BLaER1 (cell line): ENCODE data around the gene TRIM46.

Experiments used
- H3K27ac ChIP-seq: shearing (Covaris generic); formaldehyde crosslinking; 2 replicates; pipeline ENCODE4 v1.8.1; 2022
- H3K27me3 ChIP-seq: shearing (Covaris generic); formaldehyde crosslinking; 2 replicates; pipeline ENCODE4 v1.8.1; 2022
- H3K36me3 ChIP-seq: shearing (Covaris generic); formaldehyde crosslinking; 2 replicates; pipeline ENCODE4 v1.8.1; 2022
- H3K4me1 ChIP-seq: shearing (Covaris generic); formaldehyde crosslinking; 2 replicates; pipeline ENCODE4 v1.8.1; 2022
- H3K4me2 ChIP-seq: shearing (Covaris generic); formaldehyde crosslinking; 2 replicates; pipeline ENCODE4 v1.8.1; 2022
- H3K4me3 ChIP-seq: shearing (Covaris generic); formaldehyde crosslinking; 2 replicates; pipeline ENCODE4 v1.8.1; 2022
- H3K9ac ChIP-seq: shearing (Covaris generic); formaldehyde crosslinking; 2 replicates; pipeline ENCODE4 v1.8.1; 2022
- H3K9me3 ChIP-seq: shearing (Covaris generic); formaldehyde crosslinking; 2 replicates; pipeline ENCODE4 v1.8.1; 2022
- H4K20me1 ChIP-seq: shearing (Covaris generic); formaldehyde crosslinking; 2 replicates; pipeline ENCODE4 v1.8.1; 2022
- Cebpa-rat ChIP-seq: shearing (Covaris generic); IDR thresholded peaks from 2 replicates; pipeline ENCODE4 v1.8.1; 2022

Gene TRIM46

DNA sequence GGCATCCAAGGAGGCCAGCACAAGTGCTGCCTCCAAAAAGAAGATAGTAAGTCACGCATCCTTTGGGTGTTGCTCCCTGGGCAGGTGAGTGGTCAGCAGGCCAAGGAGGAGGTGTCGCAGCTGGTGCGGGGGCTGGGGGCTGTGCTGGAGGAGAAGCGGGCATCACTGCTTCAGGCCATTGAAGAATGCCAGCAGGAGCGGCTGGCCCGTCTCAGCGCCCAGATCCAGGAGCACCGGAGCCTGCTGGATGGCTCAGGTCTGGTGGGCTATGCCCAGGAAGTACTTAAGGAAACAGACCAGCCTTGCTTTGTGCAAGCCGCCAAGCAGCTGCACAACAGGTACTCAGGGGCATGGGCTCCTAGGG lies 4.3 kb downstream of the TRIM46 start:
- Histone ChIP-seq H3K9me3 (no peaks in the 10 kb centered on the region), H3K27ac (no peak overlapping the region), H3K4me2 (no peak overlapping the region), H3K36me3 (peaks cover 58% of the 10 kb centered on the region), H4K20me1 (peaks cover 7% of the 10 kb centered on the region; the same call in 1 of the 2 replicates), H3K9ac (no peak overlapping the region), H3K4me3 (no peak overlapping the region), H3K27me3 (no peaks in the 10 kb centered on the region), H3K4me1 (peaks cover 51% of the 10 kb centered on the region)
- no peak for TF ChIP-seq Cebpa-rat

DNA sequence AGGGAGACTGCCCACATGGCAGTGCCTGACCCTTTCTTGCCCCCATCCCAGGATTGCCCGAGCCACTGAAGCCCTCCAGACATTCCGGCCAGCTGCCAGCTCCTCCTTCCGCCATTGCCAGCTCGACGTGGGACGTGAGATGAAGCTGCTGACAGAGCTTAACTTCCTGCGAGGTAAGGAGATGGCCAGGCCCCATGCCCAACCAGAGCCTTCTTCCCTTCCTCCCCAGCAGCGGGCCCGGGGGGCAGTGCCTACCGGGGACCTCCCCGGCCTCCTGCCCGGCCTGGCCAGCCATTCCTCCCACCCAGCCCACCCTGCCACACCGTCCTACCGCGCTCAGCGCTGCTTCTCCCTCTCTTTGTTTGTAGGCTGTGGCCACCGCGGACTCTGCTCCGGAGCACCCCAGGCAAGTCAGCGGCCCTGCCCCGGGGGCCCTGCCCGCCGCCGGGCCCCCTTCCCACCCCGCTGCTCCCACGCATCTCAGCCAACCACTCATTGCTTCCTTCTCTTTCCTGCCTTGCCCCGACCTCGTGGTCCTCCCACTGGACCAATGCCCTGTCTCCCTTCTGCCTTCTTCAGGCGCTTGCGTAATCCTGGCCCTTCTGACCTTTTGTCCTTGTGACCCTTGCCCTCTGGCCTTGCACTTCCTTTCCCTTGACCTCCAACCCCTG lies 4.9 kb downstream of the TRIM46 start:
- H3K9ac ChIP-seq, result no peak overlapping the region
- no peak overlapping the region for H3K4me2 ChIP-seq
- H3K4me3 ChIP-seq, result no peak overlapping the region
- H3K27ac ChIP-seq, result peak overlapping the region; percentile 22; the same call in 1 of the 2 replicates
- no peaks in the 10 kb centered on the region for H3K27me3 ChIP-seq
- H3K4me1 ChIP-seq, result peaks cover 55% of the 10 kb centered on the region
- H3K36me3 ChIP-seq, result peaks cover 61% of the 10 kb centered on the region
- no peak for TF ChIP-seq Cebpa-rat
- no peaks in the 10 kb centered on the region for H3K9me3 ChIP-seq
- peaks cover 7% of the 10 kb centered on the region; the same call in 1 of the 2 replicates for H4K20me1 ChIP-seq

DNA sequence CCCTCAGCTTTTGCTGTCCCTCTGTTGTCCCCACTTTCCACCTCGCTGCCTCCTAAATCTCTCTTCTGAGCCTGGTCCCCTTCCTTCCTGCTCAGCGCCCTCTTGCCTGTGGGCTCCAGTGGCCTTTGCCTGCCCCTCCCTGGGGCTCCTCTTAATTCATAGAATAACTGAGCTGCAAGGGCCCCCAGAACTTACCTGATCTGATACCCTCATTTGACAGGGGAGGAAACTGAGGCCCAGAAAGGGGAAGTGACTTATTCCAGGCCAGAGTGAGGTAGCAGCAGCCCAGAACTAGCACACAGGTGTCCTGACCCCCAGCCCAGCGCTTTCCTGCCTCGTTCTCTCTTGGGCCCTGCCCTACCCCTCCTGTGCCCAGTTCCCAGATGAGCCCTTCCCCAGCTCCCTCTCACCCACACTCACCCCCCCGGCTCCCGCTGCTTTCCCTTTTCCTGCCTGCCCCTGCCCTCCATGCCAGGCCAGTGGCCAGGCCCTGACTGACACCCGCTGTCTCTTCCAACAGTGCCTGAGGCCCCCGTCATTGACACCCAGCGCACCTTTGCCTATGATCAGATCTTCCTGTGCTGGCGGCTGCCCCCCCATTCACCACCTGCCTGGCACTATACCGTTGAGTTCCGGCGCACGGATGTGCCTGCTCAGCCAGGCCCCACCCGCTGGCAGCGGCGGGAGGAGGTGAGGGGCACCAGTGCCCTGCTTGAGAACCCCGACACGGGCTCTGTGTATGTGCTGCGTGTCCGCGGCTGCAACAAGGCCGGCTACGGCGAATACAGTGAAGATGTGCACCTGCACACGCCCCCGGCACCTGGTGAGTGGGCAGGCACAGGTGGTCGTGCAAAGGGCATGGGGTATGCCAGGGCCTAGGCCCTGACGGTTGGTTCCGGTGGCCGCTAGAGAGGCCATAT lies 5.7 kb downstream of the TRIM46 start:
- no peaks in the 10 kb centered on the region for H3K27me3 ChIP-seq
- H3K4me1 ChIP-seq, result peaks cover 62% of the 10 kb centered on the region
- H3K4me2 ChIP-seq, result no peak overlapping the region
- H3K9ac ChIP-seq, result no peak overlapping the region
- no peak for TF ChIP-seq Cebpa-rat
- no peaks in the 10 kb centered on the region for H3K9me3 ChIP-seq
- H3K36me3 ChIP-seq, result peaks cover 67% of the 10 kb centered on the region
- peaks cover 14% of the 10 kb centered on the region; the same call in 1 of the 2 replicates for H4K20me1 ChIP-seq
- H3K27ac ChIP-seq, result peak overlapping the region; percentile 22; the same call in 1 of the 2 replicates
- H3K4me3 ChIP-seq, result no peak overlapping the region

DNA sequence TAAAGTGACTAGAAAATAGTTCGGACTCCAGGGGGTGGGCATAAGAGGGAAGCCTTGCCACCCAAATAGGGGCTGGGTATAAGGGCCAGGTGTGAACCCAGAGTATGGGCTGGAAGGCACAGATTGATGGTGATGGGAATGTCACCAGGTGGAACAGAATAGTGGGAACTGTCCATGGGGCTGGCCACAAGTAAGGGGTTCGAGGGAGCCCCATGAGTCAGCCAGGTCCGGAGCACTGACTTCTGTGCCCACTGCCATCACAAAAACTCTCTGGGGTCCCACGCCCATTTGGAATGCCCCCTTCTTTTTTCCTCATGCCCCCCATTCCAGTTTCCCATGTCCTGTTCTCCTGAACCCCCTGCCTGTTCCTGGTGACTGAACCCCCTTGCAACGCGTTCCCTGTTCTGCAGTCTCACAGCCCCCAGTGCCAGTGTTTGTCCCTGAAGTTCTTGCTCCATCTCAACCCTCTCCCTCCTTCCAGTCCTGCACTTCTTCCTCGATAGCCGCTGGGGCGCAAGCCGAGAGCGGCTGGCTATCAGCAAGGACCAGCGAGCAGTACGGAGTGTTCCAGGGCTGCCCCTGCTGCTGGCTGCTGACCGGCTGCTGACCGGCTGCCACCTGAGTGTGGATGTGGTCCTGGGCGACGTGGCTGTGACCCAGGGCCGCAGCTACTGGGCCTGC lies 7.9 kb downstream of the TRIM46 start:
- Histone ChIP-seq H3K4me3 (no peak overlapping the region), H3K9ac (no peak overlapping the region), H3K36me3 (peaks cover 67% of the 10 kb centered on the region), H3K9me3 (no peaks in the 10 kb centered on the region), H3K4me1 (peaks cover 65% of the 10 kb centered on the region), H3K27me3 (no peaks in the 10 kb centered on the region), H3K27ac (no peak overlapping the region), H4K20me1 (0 out of 2 replicates have a peak, but pooled peaks cover 11% of the 10 kb centered on the region), H3K4me2 (no peak overlapping the region)
- TF ChIP-seq Cebpa-rat, result no peak

DNA sequence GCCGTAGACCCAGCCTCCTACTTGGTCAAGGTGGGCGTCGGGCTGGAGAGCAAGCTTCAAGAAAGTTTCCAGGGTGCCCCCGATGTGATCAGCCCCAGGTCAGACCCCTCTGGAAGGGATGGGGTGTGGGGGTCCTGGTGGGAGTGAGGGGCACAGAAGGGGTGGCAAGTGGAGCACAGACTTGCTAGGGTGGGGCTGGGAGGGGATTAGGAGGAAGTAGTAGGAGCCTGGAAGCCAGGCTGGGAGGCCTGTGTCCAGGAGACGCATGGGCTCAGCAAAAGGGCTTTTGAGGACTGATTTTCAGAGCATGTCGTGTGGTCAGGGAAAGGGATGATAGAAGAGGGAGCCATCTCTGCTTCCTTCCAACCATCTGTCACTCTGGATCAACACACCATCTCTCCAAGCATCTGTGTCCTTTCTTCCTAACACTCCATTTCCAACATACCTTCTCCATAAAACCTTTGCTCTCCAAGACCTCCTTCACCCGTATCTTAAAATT lies 8.5 kb downstream of the TRIM46 start:
- no peak overlapping the region for H3K9ac ChIP-seq

DNA sequence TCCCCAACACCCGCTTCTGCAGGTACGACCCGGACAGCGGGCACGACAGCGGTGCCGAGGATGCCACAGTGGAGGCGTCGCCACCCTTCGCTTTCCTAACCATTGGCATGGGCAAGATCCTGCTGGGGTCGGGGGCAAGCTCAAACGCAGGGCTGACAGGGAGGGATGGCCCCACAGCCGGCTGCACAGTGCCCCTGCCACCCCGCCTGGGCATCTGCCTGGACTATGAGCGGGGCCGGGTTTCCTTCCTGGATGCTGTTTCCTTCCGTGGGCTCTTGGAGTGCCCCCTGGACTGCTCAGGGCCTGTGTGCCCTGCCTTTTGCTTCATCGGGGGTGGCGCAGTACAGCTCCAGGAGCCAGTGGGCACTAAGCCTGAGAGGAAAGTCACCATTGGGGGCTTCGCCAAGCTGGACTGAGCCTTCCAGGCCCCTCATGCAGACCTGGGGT lies 10.1 kb downstream of the TRIM46 start:
- Histone ChIP-seq H4K20me1 (0 out of 2 replicates have a peak, but pooled peaks cover 11% of the 10 kb centered on the region), H3K4me3 (peak overlapping the region; percentile 48; the same call in 1 of the 2 replicates), H3K9me3 (no peaks in the 10 kb centered on the region), H3K27me3 (no peaks in the 10 kb centered on the region), H3K36me3 (peaks cover 48% of the 10 kb centered on the region), H3K4me1 (peaks cover 62% of the 10 kb centered on the region), H3K27ac (peak overlapping the region; percentile 86), H3K9ac (peak overlapping the region; percentile 73), H3K4me2 (peak overlapping the region; percentile 98)
- TF ChIP-seq Cebpa-rat, result no peak

More for the DNA sequence above, 8.5 kb downstream of the TRIM46 start:
- Histone ChIP-seq H4K20me1 (0 out of 2 replicates have a peak, but pooled peaks cover 11% of the 10 kb centered on the region), H3K27ac (no peak overlapping the region), H3K27me3 (no peaks in the 10 kb centered on the region), H3K4me2 (no peak overlapping the region), H3K36me3 (peaks cover 63% of the 10 kb centered on the region), H3K4me3 (no peak overlapping the region), H3K4me1 (peaks cover 65% of the 10 kb centered on the region), H3K9me3 (no peaks in the 10 kb centered on the region)
- no peak for TF ChIP-seq Cebpa-rat

DNA sequence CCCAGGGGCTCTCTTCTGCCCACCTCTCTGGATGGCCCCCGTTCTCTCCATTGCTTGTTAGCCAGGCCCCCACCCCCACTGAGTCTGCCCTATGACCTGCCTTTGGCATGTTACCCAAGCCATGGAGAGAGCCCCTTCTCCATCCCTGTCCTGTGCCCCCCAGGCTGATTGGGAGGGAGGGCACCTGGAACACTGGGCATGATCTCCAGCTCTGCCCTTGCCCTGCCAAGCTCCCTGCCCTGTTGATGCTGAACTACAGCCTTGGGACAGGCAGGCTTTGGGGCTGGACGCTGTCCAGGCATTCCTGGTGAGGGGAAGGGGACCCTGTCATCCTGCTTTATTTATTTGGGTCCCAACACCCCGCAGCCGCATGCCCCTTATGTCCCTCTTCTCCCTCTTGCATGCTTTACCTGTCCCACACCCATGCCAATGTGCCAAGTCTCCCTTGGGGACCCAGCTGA lies 10.7 kb downstream of the TRIM46 start:
- peak overlapping the region; percentile 98 for H3K4me2 ChIP-seq
- peak overlapping the region; percentile 48 for H3K4me3 ChIP-seq
- 0 out of 2 replicates have a peak, but pooled peaks cover 11% of the 10 kb centered on the region for H4K20me1 ChIP-seq
- peak overlapping the region; percentile 86 for H3K27ac ChIP-seq
- peaks cover 42% of the 10 kb centered on the region for H3K36me3 ChIP-seq
- H3K9me3 ChIP-seq, result no peaks in the 10 kb centered on the region
- no peak for TF ChIP-seq Cebpa-rat
- no peaks in the 10 kb centered on the region for H3K27me3 ChIP-seq
- H3K4me1 ChIP-seq, result peaks cover 57% of the 10 kb centered on the region
- H3K9ac ChIP-seq, result peak overlapping the region; percentile 73

DNA sequence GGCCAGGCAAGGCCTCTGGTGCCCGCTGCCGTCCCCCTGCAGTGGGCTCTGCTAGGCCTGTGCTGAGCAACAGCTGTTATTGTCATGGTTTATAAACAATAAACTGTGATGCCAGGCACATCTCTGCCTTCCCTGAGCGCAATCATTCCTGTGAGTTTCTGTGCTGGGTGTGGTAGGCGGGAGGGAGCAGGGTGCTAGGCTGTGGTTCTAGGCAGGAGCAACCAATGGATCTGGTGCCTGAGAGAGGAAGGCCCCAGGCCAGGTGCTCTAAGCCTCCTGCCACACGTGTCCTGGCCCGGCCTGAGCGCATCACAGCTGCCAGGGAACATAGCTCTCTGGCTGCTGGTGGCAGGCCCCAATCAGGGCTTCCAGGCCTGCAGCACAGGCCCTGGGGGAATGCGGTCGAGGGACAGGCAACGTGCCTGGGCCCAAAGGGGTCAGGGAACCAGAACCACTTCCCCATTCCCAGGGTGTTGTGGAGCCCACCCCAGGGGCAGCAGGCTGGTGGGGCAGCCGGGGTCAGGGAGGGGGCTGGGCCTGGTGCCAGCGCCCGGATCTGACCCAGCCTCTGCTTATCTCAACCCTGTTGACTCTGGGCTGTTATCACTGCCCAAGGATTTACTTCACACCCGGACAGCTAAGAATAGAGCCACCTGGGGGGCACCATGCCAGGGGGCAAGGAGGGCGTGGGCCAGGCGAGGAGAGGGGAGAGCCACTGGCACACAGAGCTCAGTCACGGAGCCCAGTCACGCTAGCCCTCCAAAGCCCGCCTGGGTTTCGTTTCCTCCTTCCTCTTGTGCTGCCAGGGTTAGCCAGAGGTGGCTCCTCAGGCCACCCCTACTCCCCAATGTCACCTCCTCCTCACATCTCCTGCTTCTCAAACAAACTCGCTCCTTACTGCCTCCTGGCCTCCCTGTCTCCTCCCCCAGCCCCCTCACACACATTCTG lies 11.5 kb downstream of the TRIM46 start:
- peak overlapping the region; percentile 86 for H3K27ac ChIP-seq
- H3K4me2 ChIP-seq, result peak overlapping the region; percentile 98
- TF ChIP-seq Cebpa-rat, result no peak
- peak overlapping the region; percentile 48 for H3K4me3 ChIP-seq
- peaks cover 35% of the 10 kb centered on the region for H3K36me3 ChIP-seq
- H3K4me1 ChIP-seq, result peaks cover 57% of the 10 kb centered on the region
- peak overlapping the region; percentile 73 for H3K9ac ChIP-seq
- H3K9me3 ChIP-seq, result no peaks in the 10 kb centered on the region
- 0 out of 2 replicates have a peak, but pooled peaks cover 11% of the 10 kb centered on the region for H4K20me1 ChIP-seq
- H3K27me3 ChIP-seq, result no peaks in the 10 kb centered on the region
